A549 (cell line): ENCODE data around the gene ATP2A2. TPM values are rescaled to one million over a fixed set of nuclear protein-coding genes. Genes with fewer than 3 reads are reported as not detected.

Experiments used
- ATAC-seq, 2 experiments: fragments of 200-7000 bp in 1 of 2; fragments of >200 bp in 1 of 2; cut with Nextera tagmentation in 1 of 2; cut with Tn5 transposase in 1 of 2; 3 replicates each; pipeline versions ENCODE4 v1.8.0 to v1.9.1; 2018 to 2020; ENCODE audit warnings: mild to moderate bottlenecking in 1 of 2, moderate library complexity in 1 of 2
- CTCF ChIA-PET: fragments of 300-600 bp; sonication (Branson Sonifier 250); formaldehyde crosslinking; extraction: SDS; loops from one replicate; lab custom pipeline; 2021; ENCODE audit warnings: antibody characterized with exemption, inconsistent platforms; lab: Yijun Ruan, JAX
- POLR2A ChIA-PET: fragments of 350-600 bp; formaldehyde crosslinking; extraction: SDS; loops from one replicate; lab custom pipeline; 2021; ENCODE audit warnings: antibody characterized with exemption, inconsistent platforms; lab: Yijun Ruan, JAX
- DNase-seq, 2 experiments: peaks; one replicate each; pipeline versions ENCODE4 v3.0.0 to v3.0.0-alpha.2; 2011 to 2016; ENCODE audit warnings: low read depth in 1 of 2, low spot score in 1 of 2
- FAIRE-seq: peaks from 2 replicates; lab custom pipeline; 2011; peaks lifted over from hg19 to GRCh38; lab: Jason Lieb, UNC
- H3K27ac ChIP-seq, 2 experiments: fragments of >200 bp; sonication (Bioruptor Twin); formaldehyde crosslinking; 3 replicates each; pipeline ENCODE4 v1.5.1; 2016 to 2017
- H3K4me1 ChIP-seq: fragments of >200 bp; sonication (Bioruptor Twin); formaldehyde crosslinking; 3 replicates; pipeline ENCODE4 v1.6.1; 2016
- H3K4me2 ChIP-seq: fragments of >200 bp; sonication (Bioruptor Twin); formaldehyde crosslinking; 3 replicates; pipeline ENCODE4 v1.6.1; 2016
- H3K4me3 ChIP-seq: fragments of >200 bp; sonication (Bioruptor Twin); formaldehyde crosslinking; 3 replicates; pipeline ENCODE4 v1.5.1; 2016
- H3K9me3 ChIP-seq: fragments of >200 bp; sonication (Bioruptor Twin); formaldehyde crosslinking; 3 replicates; pipeline ENCODE4 v1.6.1; 2016
- ATOH8 ChIP-seq: fragments of 250-450 bp; sonication (Bioruptor Pico); IDR thresholded peaks from 2 replicates; pipeline ENCODE4 v1.5.0; 2020; ENCODE audit warnings: low read depth, mild to moderate bottlenecking, moderate library complexity
- CEBPB ChIP-seq, 2 experiments: fragments of >200 bp in 1 of 2; sonication (Bioruptor Twin) in 1 of 2; formaldehyde crosslinking in 1 of 2; IDR thresholded peaks; 2 replicates each; pipeline ENCODE4 v1.6.1; 2012 to 2016
- E2F6 ChIP-seq: IDR thresholded peaks from 2 replicates; pipeline ENCODE4 v1.6.1; 2012; ENCODE audit warnings: low read depth, borderline replicate concordance
- EHF ChIP-seq: fragments of 250-450 bp; sonication (Bioruptor Pico); IDR thresholded peaks from 2 replicates; pipeline ENCODE4 v1.5.0; 2020; ENCODE audit warnings: mild to moderate bottlenecking
- FOSB ChIP-seq: fragments of 250-450 bp; sonication (Bioruptor Pico); IDR thresholded peaks from 2 replicates; pipeline ENCODE4 v1.5.0; 2020; ENCODE audit warnings: mild to moderate bottlenecking, moderate library complexity
- HMGXB4 ChIP-seq: fragments of 250-450 bp; sonication (Bioruptor Pico); IDR thresholded peaks from 2 replicates; pipeline ENCODE4 v1.5.0; 2021; ENCODE audit warnings: mild to moderate bottlenecking, moderate library complexity, borderline replicate concordance
- HOXB13 ChIP-seq: fragments of 250-450 bp; sonication (Bioruptor Pico); IDR thresholded peaks from 2 replicates; pipeline ENCODE4 v1.5.0; 2020; ENCODE audit warnings: low read depth, mild to moderate bottlenecking, moderate library complexity
- JUNB ChIP-seq: fragments of >200 bp; sonication (Bioruptor Twin); formaldehyde crosslinking; IDR thresholded peaks from 2 replicates; pipeline ENCODE4 v1.6.1; 2016
- KDM5A ChIP-seq: fragments of 200-600 bp; sonication (generic); IDR thresholded peaks from 2 replicates; pipeline ENCODE4 v1.6.1; 2016; ENCODE audit warnings: antibody characterized with exemption, mild to moderate bottlenecking
- NFE2L2 ChIP-seq: fragments of 150-350 bp; conservative IDR thresholded peaks from 2 replicates; pipeline ENCODE4 v1.6.1; 2014; ENCODE audit warnings: low read length
- POLR2A ChIP-seq: IDR thresholded peaks from 2 replicates; pipeline ENCODE4 v1.6.1; 2012; ENCODE audit warnings: mild to moderate bottlenecking, low read length
- REST ChIP-seq: fragments of 200-600 bp; sonication (generic); IDR thresholded peaks from 2 replicates; pipeline ENCODE4 v1.6.1; 2016; ENCODE audit warnings: antibody characterized with exemption, mild to moderate bottlenecking, moderate library complexity
- SMC3 ChIP-seq: fragments of >200 bp; sonication (Bioruptor Twin); formaldehyde crosslinking; IDR thresholded peaks from 3 replicates; pipeline ENCODE4 v1.6.1; 2018; ENCODE audit warnings: inconsistent platforms
- TFCP2L1 ChIP-seq: fragments of 250-450 bp; sonication (Bioruptor Pico); IDR thresholded peaks from 2 replicates; pipeline ENCODE4 v1.5.0; 2021; ENCODE audit warnings: mild to moderate bottlenecking
- TP53 ChIP-seq: fragments of 250-450 bp; sonication (Bioruptor Pico); IDR thresholded peaks from 2 replicates; pipeline ENCODE4 v1.5.0; 2021; ENCODE audit warnings: mild to moderate bottlenecking, moderate library complexity
- ZSCAN20 ChIP-seq: fragments of 250-450 bp; sonication (Bioruptor Pico); IDR thresholded peaks from 2 replicates; pipeline ENCODE4 v1.8.0; 2022; ENCODE audit warnings: mild to moderate bottlenecking, moderate library complexity
- WGBS: methylation state at CpG from one replicate; pipeline ENCODE4 v1.1.6; 2017; ENCODE audit errors: missing lambda C conversion rate; 5-methylcytosine and 5-hydroxymethylcytosine counted together
- polyA plus RNA-seq, 4 experiments: library from polyadenylated mRNA; depleted of rRNA in 3 of 4; stranded (reverse); fragments of >200 nt; fragmentation: RNase III in 1 of 4; extraction: RNeasy Plus Mini Kit Qiagen cat#74134 plus additional on column Dnase treatment in 1 of 4; gene quantifications; 2 replicates in 3 of 4; 3 replicates in 1 of 4; pipeline ENCODE4 v1.2.3, GENCODE V29; 2011 to 2017

The ATP2A2 gene
- polyA plus RNA-seq, 2 of the 4 experiments (the other 2 are of a cell fraction), result 342 to 415 TPM

- no peak for TF ChIP-seq REST
- no peak for TF ChIP-seq ATOH8 (CRISPR knock-in tag)
- TF ChIP-seq POLR2A, result no peak
- TF ChIP-seq HMGXB4, result no peak
- no peak for TF ChIP-seq HOXB13
These were observed 39.5 kb downstream of the ATP2A2 start (continued) for GRCh38 chr12:110320550-110320949.

- FAIRE-seq, result no peak
- 80% methylated on average over 4 of the region's 4 CpGs for WGBS
- Histone ChIP-seq H3K9me3 (no peaks in the 10 kb centered on the region), H3K4me2 (peak overlapping the region; percentile 41; the same call in 2 of the 3 replicates), H3K4me1 (peaks cover 38% of the 10 kb centered on the region), H3K4me3 (no peak overlapping the region), H3K27ac (no peak overlapping the region)
- ChIA-PET POLR2A (interaction anchor here (0.6 kb wide), 1 partner anchor 72 kb away, joined by 6 read pairs; no protein-coding TSS in a partner anchor), CTCF (interaction anchor here (0.8 to 2.7 kb wide), 5 partner anchors 9 to 230 kb away, joined by 3 to 6 read pairs (median 4); no protein-coding TSS in a partner anchor)
- DNase-seq, result no peak
- ATAC-seq, result no peak
- TF ChIP-seq NFE2L2 (no peak), ZSCAN20 (CRISPR knock-in tag) (no peak), EHF (CRISPR knock-in tag) (no peak)
These were observed 48.7 kb downstream of the ATP2A2 start for GRCh38 chr12:110329710-110330109.

GRCh38 chr12:110330124-110330523 lies 49.1 kb downstream of the ATP2A2 start:
- TF ChIP-seq E2F6 (no peak), JUNB (no peak)
- peak overlapping the region; percentile 41 for H3K4me2 ChIP-seq
- no peak for FAIRE-seq
- ATAC-seq, result no peak
- 77% methylated on average over 3 of the region's 3 CpGs for WGBS
- peak overlapping the region in 1 of 2 experiments; percentile 40; a peak in 1 of 6 replicates for H3K27ac ChIP-seq
- CTCF ChIA-PET, result interaction anchor here (0.8 to 2.7 kb wide), 5 partner anchors 9 to 230 kb away, joined by 3 to 6 read pairs (median 4); no protein-coding TSS in a partner anchor
- peaks cover 42% of the 10 kb centered on the region for H3K4me1 ChIP-seq
- POLR2A ChIA-PET, result interaction anchor here (0.6 to 0.8 kb wide), 2 partner anchors 9 to 72 kb away, joined by 4 to 6 read pairs; no protein-coding TSS in a partner anchor
- H3K4me3 ChIP-seq, result no peak overlapping the region
- no peak for DNase-seq
- H3K9me3 ChIP-seq, result no peaks in the 10 kb centered on the region

GRCh38 chr12:110330544-110330943 lies 49.5 kb downstream of the ATP2A2 start:
- peak overlapping the region in 1 of 2 experiments; percentile 40; a peak in 1 of 6 replicates for H3K27ac ChIP-seq
- FAIRE-seq (no peak), ATAC-seq (no peak), DNase-seq (no peak)
- POLR2A ChIA-PET, result interaction anchor here (0.8 kb wide), 1 partner anchor 10 kb away, joined by 4 read pairs; no protein-coding TSS in a partner anchor
- H3K4me3 ChIP-seq, result no peak overlapping the region
- CTCF ChIA-PET, result interaction anchor here (0.6 to 2.7 kb wide), 7 partner anchors 10 to 1350 kb away, joined by 3 to 6 read pairs (median 3); no protein-coding TSS in a partner anchor
- H3K4me1 ChIP-seq, result peaks cover 46% of the 10 kb centered on the region
- TF ChIP-seq KDM5A (no peak), TP53 (CRISPR knock-in tag) (no peak), REST (no peak), ZSCAN20 (CRISPR knock-in tag) (no peak), SMC3 (no peak), FOSB (CRISPR knock-in tag) (no peak), CEBPB (IDR thresholded peaks at IDR 0.05) (peak; percentile 66 to 85; a peak in 3 of 4 replicates), TFCP2L1 (CRISPR knock-in tag) (no peak)
- peak overlapping the region; percentile 41 for H3K4me2 ChIP-seq
- no peaks in the 10 kb centered on the region for H3K9me3 ChIP-seq
